Stimulated activated naive CD8-positive, alpha-beta T cell treated with anti-CD3 and anti-CD28 coated beads, Interleukin-15, amount 100 ng/mL, for 72 hours (primary cell): ENCODE measurements around the gene ATP4B.

ENCODE experiments used
- ATAC-seq: fragments of 150-1000 bp; cut with Tn5 transposase; 2 replicates; pipeline ENCODE4 v1.10.0; 2021; ENCODE audit warnings: mild to moderate bottlenecking, moderate library complexity
- DNase-seq, 2 donors: peaks; one replicate each; pipeline ENCODE4 v3.0.0; 2021 to 2022
- H3K27ac Mint-ChIP-seq, 2 donors: one replicate each; pipeline ENCODE4 v1.8.0; 2022; ENCODE audit warnings: mild to moderate bottlenecking in 2 of 2, mixed read lengths in 2 of 2, moderate library complexity in 2 of 2
- H3K27me3 Mint-ChIP-seq: one replicate; pipeline ENCODE4 v1.8.0; 2022; ENCODE audit warnings: mixed read lengths
- H3K4me1 Mint-ChIP-seq: one replicate; pipeline ENCODE4 v1.8.0; 2022; ENCODE audit warnings: mild to moderate bottlenecking, mixed read lengths
- H3K4me3 Mint-ChIP-seq, 2 donors: one replicate each; pipeline ENCODE4 v1.8.0; 2022; ENCODE audit warnings: mild to moderate bottlenecking in 2 of 2, mixed read lengths in 2 of 2, moderate library complexity in 1 of 2
- H3K9me3 Mint-ChIP-seq, 2 donors: one replicate each; pipeline ENCODE4 v1.8.0; 2022; ENCODE audit warnings: mixed read lengths in 2 of 2

The ATP4B gene

GRCh38 chr13:113599391-113599790 lies 58.6 kb downstream of the ATP4B start:
- Mint-ChIP-seq H3K4me1 (peaks cover 35% of the 10 kb centered on the region), H3K27me3 (no peaks in the 10 kb centered on the region), H3K27ac (peak overlapping the region in 1 of 2 donors; percentile 14), H3K4me3 (no peak overlapping the region), H3K9me3 (no peaks in the 10 kb centered on the region)
- DNase-seq (no peak), ATAC-seq (no peak)
